K562 (cell line): ENCODE data around the gene UBE2D3. TPM values are rescaled to one million over a fixed set of nuclear protein-coding genes. Genes with fewer than 3 reads are reported as not detected.

Experiments used
- ZNF449 ChIP-seq: fragments of 250-450 bp; sonication (Bioruptor Pico); IDR thresholded peaks from 2 replicates; pipeline ENCODE4 v1.8.0; 2022; ENCODE audit warnings: moderate library complexity, mild to moderate bottlenecking, inconsistent platforms
- ZNF518B ChIP-seq: fragments of 250-450 bp; sonication (Bioruptor Pico); IDR thresholded peaks from 2 replicates; pipeline ENCODE4 v1.5.0; 2021; ENCODE audit warnings: mild to moderate bottlenecking, moderate library complexity
- polyA plus RNA-seq, 8 experiments: library from polyadenylated mRNA; depleted of rRNA in 4 of 8; stranded (reverse) in 5 of 8; unstranded in 3 of 8; fragments of >200 nt; fragmentation: Nextera tagmentation in 2 of 8; fragmentation: Illumina TruSeq in 1 of 8; extraction: Ambion mirVana in 2 of 8; extraction: Trizol in 1 of 8; gene quantifications; 2 replicates each; pipeline versions ENCODE4 v1.2.1 to v1.2.3, GENCODE V29; 2011 to 2014; ENCODE audit warnings: inconsistent platforms in 1 of 8, missing spikeins in 1 of 8
- total RNA-seq, 7 experiments: library from RNA; depleted of rRNA in 6 of 7; stranded (reverse); fragments of >200 nt in 6 of 7; fragmentation: Illumina TruSeq in 2 of 7; extraction: Trizol in 2 of 7; gene quantifications; 2 replicates each; pipeline versions ENCODE4 v1.2.1 to v1.2.3, GENCODE V29; 2011 to 2021; ENCODE audit warnings: low replicate concordance in 1 of 7
- TF ChIP-seq, protein P1 (sequence below): sonication (generic); formaldehyde crosslinking; IDR thresholded peaks from 2 replicates; pipeline ENCODE4 v1.8.0; 2022; ENCODE audit warnings: mild to moderate bottlenecking, missing genetic modification reagents

The UBE2D3 gene
- total and polyA plus RNA-seq, 9 of the 15 experiments (the other 6 are each of a cell fraction or from before 2014, with no cell fraction given) = 191 to 618 (median 292) TPM

DNA sequence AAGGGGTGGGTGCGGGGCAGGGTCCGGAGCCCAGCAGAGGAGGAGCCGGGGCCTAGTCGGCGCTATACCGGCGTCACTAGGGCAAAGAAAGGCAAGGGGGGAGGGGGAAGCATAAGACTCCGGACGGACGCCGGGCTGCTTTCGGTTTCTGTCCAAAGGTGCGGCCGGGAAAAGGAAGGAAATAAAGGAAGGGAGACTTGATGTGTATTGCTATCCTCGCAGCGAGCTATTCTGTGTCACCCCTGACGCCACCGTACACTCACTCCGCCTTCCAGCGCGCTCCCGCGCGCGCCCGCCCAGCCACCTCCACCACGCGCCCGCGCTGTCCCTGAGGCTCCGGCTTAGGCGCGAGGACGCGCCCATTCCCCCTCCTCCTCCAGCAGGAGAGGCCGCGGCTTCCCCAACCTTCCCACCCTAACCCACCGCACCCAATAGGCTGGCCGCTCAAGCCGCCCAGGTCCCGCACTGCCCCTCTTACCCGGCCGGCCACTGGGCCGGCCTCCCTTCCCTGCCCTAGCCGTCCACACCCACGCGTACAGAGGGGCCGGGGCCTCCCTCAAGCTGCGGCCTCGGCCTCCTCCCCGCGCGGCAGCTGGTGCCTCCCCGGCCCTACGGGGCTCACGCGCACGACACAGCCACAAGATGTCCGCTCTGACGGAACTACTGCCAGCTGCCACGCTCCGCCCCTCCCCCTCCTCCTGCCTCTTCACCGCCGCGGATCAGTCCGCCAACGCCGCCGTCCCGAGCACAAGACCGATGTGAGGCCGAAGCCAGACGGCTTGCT lies at the start of gene UBE2D3 (continued):
- TF ChIP-seq ZNF518B (CRISPR knock-in tag) (no peak), ZNF449 (CRISPR knock-in tag) (no peak)
- TF ChIP-seq, protein P1, sequence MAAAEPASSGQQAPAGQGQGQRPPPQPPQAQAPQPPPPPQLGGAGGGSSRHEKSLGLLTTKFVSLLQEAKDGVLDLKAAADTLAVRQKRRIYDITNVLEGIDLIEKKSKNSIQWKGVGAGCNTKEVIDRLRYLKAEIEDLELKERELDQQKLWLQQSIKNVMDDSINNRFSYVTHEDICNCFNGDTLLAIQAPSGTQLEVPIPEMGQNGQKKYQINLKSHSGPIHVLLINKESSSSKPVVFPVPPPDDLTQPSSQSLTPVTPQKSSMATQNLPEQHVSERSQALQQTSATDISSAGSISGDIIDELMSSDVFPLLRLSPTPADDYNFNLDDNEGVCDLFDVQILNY (CRISPR knock-in tag) = peak; percentile 79; the same call in 1 of the 2 replicates
